ENCODE results near the gene RPS3. TPM values are rescaled to one million over a fixed set of nuclear protein-coding genes. Genes with fewer than 3 reads are reported as not detected.

RPS3 gene
- total and polyA plus RNA-seq, 2 of the 13 experiments (the other 11 are each of a cell fraction or from before 2014, with no cell fraction given): 2,143 to 3,616 TPM

DNA sequence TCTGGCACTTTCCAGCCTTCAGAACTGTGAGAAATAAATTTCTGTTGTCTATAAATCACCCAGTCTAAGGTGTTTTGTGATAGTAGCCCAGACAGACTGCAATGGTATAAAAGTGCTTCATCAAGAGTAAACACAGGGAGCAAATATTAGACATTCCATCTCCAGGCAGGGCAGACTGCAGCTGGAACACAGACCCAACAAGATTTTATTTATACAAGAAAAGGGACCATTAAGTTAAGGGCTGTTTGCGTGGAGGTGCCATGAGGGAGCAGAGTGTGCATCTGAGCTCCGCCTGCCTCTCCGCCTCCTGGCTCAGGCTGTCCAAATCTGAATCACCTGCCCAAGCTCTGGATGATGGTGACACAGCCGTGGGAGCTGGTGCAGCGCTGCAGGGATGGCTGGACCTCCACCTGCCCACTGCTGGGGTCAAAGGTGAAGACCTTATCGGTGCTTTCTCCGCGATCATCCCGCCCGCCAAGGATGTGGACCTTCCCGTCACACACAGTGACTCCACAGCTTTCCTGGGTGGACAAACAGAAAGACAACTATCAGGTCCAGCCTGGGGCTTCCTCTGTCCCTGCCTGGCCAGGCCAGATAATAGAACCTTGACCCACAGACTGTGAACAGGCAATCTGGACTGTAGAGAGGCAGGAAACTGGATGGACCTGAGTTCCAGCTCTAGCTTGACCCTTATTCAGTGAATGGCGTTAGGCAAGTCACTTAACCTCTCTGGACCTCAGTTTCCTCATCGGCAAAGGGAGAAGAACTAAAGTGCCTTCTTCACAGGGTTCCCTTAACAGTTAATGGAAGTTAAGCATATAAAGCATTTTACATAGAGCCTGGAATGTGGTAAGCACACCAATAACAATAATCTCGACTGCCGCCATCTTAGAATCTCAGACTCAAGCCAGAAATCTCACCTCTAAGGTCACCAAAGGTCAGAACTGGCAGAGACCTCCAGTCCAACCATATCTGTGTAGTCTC is 23.2 kb downstream of the RPS3 start (continued):
- TF ChIP-seq, protein P1, sequence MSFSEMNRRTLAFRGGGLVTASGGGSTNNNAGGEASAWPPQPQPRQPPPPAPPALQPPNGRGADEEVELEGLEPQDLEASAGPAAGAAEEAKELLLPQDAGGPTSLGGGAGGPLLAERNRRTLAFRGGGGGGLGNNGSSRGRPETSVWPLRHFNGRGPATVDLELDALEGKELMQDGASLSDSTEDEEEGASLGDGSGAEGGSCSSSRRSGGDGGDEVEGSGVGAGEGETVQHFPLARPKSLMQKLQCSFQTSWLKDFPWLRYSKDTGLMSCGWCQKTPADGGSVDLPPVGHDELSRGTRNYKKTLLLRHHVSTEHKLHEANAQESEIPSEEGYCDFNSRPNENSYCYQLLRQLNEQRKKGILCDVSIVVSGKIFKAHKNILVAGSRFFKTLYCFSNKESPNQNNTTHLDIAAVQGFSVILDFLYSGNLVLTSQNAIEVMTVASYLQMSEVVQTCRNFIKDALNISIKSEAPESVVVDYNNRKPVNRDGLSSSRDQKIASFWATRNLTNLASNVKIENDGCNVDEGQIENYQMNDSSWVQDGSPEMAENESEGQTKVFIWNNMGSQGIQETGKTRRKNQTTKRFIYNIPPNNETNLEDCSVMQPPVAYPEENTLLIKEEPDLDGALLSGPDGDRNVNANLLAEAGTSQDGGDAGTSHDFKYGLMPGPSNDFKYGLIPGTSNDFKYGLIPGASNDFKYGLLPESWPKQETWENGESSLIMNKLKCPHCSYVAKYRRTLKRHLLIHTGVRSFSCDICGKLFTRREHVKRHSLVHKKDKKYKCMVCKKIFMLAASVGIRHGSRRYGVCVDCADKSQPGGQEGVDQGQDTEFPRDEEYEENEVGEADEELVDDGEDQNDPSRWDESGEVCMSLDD (CRISPR knock-in tag; IDR thresholded peaks at IDR 0.05; ENCODE audit: borderline replicate concordance): no peak
- no peak for TF ChIP-seq TP53 (CRISPR knock-in tag; conservative IDR thresholded peaks at IDR 0.05)
- TF ChIP-seq, protein P2, sequence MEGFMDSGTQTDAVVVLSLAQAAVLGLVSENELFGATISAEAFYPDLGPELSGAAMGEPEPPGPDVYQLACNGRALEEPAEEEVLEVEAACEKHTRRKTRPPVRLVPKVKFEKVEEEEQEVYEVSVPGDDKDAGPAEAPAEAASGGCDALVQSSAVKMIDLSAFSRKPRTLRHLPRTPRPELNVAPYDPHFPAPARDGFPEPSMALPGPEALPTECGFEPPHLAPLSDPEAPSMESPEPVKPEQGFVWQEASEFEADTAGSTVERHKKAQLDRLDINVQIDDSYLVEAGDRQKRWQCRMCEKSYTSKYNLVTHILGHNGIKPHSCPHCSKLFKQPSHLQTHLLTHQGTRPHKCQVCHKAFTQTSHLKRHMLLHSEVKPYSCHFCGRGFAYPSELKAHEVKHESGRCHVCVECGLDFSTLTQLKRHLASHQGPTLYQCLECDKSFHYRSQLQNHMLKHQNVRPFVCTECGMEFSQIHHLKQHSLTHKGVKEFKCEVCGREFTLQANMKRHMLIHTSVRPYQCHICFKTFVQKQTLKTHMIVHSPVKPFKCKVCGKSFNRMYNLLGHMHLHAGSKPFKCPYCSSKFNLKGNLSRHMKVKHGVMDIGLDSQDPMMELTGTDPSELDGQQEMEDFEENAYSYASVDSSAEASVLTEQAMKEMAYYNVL (CRISPR knock-in tag; IDR thresholded peaks at IDR 0.05; ENCODE audit: borderline replicate concordance): 0 out of 2 replicates have a peak, but pooled peaks have one; percentile 45
- no peak for TF ChIP-seq ZNF841 (CRISPR knock-in tag; IDR thresholded peaks at IDR 0.05; ENCODE audit: borderline replicate concordance)
- no peak for TF ChIP-seq ZNF644 (CRISPR knock-in tag; IDR thresholded peaks at IDR 0.05; ENCODE audit: low read depth)
- TF ChIP-seq HNF4A (CRISPR knock-in tag; IDR thresholded peaks at IDR 0.05): peak; percentile 71
- TF ChIP-seq, protein P3, sequence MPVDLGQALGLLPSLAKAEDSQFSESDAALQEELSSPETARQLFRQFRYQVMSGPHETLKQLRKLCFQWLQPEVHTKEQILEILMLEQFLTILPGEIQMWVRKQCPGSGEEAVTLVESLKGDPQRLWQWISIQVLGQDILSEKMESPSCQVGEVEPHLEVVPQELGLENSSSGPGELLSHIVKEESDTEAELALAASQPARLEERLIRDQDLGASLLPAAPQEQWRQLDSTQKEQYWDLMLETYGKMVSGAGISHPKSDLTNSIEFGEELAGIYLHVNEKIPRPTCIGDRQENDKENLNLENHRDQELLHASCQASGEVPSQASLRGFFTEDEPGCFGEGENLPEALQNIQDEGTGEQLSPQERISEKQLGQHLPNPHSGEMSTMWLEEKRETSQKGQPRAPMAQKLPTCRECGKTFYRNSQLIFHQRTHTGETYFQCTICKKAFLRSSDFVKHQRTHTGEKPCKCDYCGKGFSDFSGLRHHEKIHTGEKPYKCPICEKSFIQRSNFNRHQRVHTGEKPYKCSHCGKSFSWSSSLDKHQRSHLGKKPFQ (CRISPR knock-in tag; IDR thresholded peaks at IDR 0.05; ENCODE audit: insufficient replicate concordance): no peak
- TF ChIP-seq, protein P4, sequence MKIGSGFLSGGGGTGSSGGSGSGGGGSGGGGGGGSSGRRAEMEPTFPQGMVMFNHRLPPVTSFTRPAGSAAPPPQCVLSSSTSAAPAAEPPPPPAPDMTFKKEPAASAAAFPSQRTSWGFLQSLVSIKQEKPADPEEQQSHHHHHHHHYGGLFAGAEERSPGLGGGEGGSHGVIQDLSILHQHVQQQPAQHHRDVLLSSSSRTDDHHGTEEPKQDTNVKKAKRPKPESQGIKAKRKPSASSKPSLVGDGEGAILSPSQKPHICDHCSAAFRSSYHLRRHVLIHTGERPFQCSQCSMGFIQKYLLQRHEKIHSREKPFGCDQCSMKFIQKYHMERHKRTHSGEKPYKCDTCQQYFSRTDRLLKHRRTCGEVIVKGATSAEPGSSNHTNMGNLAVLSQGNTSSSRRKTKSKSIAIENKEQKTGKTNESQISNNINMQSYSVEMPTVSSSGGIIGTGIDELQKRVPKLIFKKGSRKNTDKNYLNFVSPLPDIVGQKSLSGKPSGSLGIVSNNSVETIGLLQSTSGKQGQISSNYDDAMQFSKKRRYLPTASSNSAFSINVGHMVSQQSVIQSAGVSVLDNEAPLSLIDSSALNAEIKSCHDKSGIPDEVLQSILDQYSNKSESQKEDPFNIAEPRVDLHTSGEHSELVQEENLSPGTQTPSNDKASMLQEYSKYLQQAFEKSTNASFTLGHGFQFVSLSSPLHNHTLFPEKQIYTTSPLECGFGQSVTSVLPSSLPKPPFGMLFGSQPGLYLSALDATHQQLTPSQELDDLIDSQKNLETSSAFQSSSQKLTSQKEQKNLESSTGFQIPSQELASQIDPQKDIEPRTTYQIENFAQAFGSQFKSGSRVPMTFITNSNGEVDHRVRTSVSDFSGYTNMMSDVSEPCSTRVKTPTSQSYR (CRISPR knock-in tag; IDR thresholded peaks at IDR 0.05; ENCODE audit: borderline replicate concordance): no peak
- no peak for TF ChIP-seq FIP1L1 (IDR thresholded peaks at IDR 0.05; ENCODE audit: borderline replicate concordance, insufficient read depth, low read depth, low read length)
- no peak for TF ChIP-seq FOXA1 (IDR thresholded peaks at IDR 0.05)
- peak; percentile 76 for TF ChIP-seq FOXA1 (CRISPR knock-in tag; IDR thresholded peaks at IDR 0.05)
- TF ChIP-seq MED1 (CRISPR knock-in tag; IDR thresholded peaks at IDR 0.05): peak; percentile 48; the same call in 1 of the 2 replicates
- TF ChIP-seq HNRNPK (IDR thresholded peaks at IDR 0.05; ENCODE audit: low read depth, low read length, poor library complexity, severe bottlenecking): no peak
- TF ChIP-seq PITX1 (CRISPR knock-in tag; IDR thresholded peaks at IDR 0.05): no peak; the same call in 1 of the 2 replicates
- no peak; the same call in 1 of the 2 replicates for TF ChIP-seq SAP130 (CRISPR knock-in tag; IDR thresholded peaks at IDR 0.05; ENCODE audit: low read depth)
- peak; percentile 46; the same call in 1 of the 2 replicates for TF ChIP-seq NCOR1 (IDR thresholded peaks at IDR 0.05; ENCODE audit: borderline replicate concordance, low read length)
- TF ChIP-seq, protein P5, sequence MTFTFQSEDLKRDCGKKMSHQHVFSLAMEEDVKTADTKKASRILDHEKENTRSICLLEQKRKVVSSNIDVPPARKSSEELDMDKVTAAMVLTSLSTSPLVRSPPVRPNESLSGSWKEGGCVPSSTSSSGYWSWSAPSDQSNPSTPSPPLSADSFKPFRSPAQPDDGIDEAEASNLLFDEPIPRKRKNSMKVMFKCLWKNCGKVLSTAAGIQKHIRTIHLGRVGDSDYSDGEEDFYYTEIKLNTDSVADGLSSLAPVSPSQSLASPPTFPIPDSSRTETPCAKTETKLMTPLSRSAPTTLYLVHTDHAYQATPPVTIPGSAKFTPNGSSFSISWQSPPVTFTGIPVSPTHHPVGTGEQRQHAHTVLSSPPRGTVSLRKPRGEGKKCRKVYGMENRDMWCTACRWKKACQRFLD (CRISPR knock-in tag; IDR thresholded peaks at IDR 0.05; ENCODE audit: borderline replicate concordance): no peak

All from HepG2 (cell line).